ENCODE measurements around the gene RAB11B.

The RAB11B gene

GRCh38 chr19:8366121-8366581 is 24.0 kb upstream of the RAB11B start:
- Histone ChIP-seq H3K36me3 (ENCODE audit: insufficient read depth, low read length) (no peaks in the 10 kb centered on the region), H3K79me2 (ENCODE audit: insufficient read depth, low read length) (no peaks in the 10 kb centered on the region), H2AFZ (ENCODE audit: low read depth, low read length) (no peak overlapping the region), H3K27me3 (ENCODE audit: insufficient read depth, low read length, poor library complexity) (no peaks in the 10 kb centered on the region), H3K9ac (ENCODE audit: low read depth, low read length) (no peak overlapping the region), H3K4me1 (ENCODE audit: insufficient read depth, low read length) (no peaks in the 10 kb centered on the region), H3K4me3 (ENCODE audit: low read depth in 1 of 2, low read length in 2 of 2) (no peak overlapping the region), H4K20me1 (ENCODE audit: insufficient read depth, low read length) (0 out of 2 replicates have a peak, but pooled peaks cover 3% of the 10 kb centered on the region), H3K4me2 (ENCODE audit: insufficient read depth, low read length) (no peak overlapping the region), H3K27ac (ENCODE audit: low read length) (no peak overlapping the region), H3K9me3 (ENCODE audit: insufficient read depth, low read length, severe bottlenecking) (no peaks in the 10 kb centered on the region)
- ATAC-seq (ENCODE audit: insufficient read depth, low read depth), result no peak
- no peak for DNase-seq
- TF ChIP-seq CTCF (IDR thresholded peaks at IDR 0.05; ENCODE audit: borderline replicate concordance, extremely low read depth, low read length, poor library complexity, severe bottlenecking), result no peak
- no peak for TF ChIP-seq EZH2 (IDR thresholded peaks at IDR 0.05; ENCODE audit: borderline replicate concordance, low read depth, low read length, severe bottlenecking)

DNA sequence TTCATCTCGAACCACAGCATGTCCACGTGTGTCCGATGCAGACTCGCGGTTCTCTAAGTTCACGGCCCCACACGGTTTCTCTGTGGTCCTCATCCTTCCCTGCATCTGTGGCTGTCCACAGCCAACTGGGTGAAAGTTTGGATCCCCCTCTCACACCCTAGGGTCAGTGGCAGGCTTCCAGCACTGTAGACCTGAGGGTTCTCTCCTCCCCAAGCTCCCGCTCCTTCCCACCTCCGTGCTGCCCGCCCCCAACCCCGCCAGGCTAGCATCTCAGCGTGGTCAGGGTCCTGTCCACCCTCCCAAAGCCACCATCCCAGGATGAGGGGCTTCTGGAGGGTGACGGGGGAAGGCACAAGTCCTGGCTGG is 23.2 kb upstream of the RAB11B start:
- no peak for DNase-seq
- Histone ChIP-seq H4K20me1 (ENCODE audit: insufficient read depth, low read length) (0 out of 2 replicates have a peak, but pooled peaks cover 3% of the 10 kb centered on the region), H3K4me3 (ENCODE audit: low read depth in 1 of 2, low read length in 2 of 2) (no peak overlapping the region), H2AFZ (ENCODE audit: low read depth, low read length) (no peak overlapping the region), H3K9ac (ENCODE audit: low read depth, low read length) (no peak overlapping the region), H3K79me2 (ENCODE audit: insufficient read depth, low read length) (no peaks in the 10 kb centered on the region), H3K4me2 (ENCODE audit: insufficient read depth, low read length) (no peak overlapping the region), H3K36me3 (ENCODE audit: insufficient read depth, low read length) (no peaks in the 10 kb centered on the region), H3K27me3 (ENCODE audit: insufficient read depth, low read length, poor library complexity) (no peaks in the 10 kb centered on the region), H3K27ac (ENCODE audit: low read length) (no peak overlapping the region), H3K9me3 (ENCODE audit: insufficient read depth, low read length, severe bottlenecking) (no peaks in the 10 kb centered on the region), H3K4me1 (ENCODE audit: insufficient read depth, low read length) (no peaks in the 10 kb centered on the region)
- TF ChIP-seq EZH2 (IDR thresholded peaks at IDR 0.05; ENCODE audit: borderline replicate concordance, low read depth, low read length, severe bottlenecking), result no peak
- no peak for TF ChIP-seq CTCF (IDR thresholded peaks at IDR 0.05; ENCODE audit: borderline replicate concordance, extremely low read depth, low read length, poor library complexity, severe bottlenecking)
- ATAC-seq (ENCODE audit: insufficient read depth, low read depth), result no peak

GRCh38 chr19:8367327-8368001 is 22.7 kb upstream of the RAB11B start:
- DNase-seq, result no peak

More at GRCh38 chr19:8367327-8368001, 22.7 kb upstream of the RAB11B start:
- TF ChIP-seq EZH2 (IDR thresholded peaks at IDR 0.05; ENCODE audit: borderline replicate concordance, low read depth, low read length, severe bottlenecking), result no peak
- TF ChIP-seq CTCF (IDR thresholded peaks at IDR 0.05; ENCODE audit: borderline replicate concordance, extremely low read depth, low read length, poor library complexity, severe bottlenecking), result no peak
- H3K4me2 ChIP-seq (ENCODE audit: insufficient read depth, low read length), result no peak overlapping the region
- H3K36me3 ChIP-seq (ENCODE audit: insufficient read depth, low read length), result no peaks in the 10 kb centered on the region
- H3K27me3 ChIP-seq (ENCODE audit: insufficient read depth, low read length, poor library complexity), result no peaks in the 10 kb centered on the region
- no peak overlapping the region for H2AFZ ChIP-seq (ENCODE audit: low read depth, low read length)
- H3K9me3 ChIP-seq (ENCODE audit: insufficient read depth, low read length, severe bottlenecking), result no peaks in the 10 kb centered on the region
- no peak overlapping the region for H3K9ac ChIP-seq (ENCODE audit: low read depth, low read length)
- H3K79me2 ChIP-seq (ENCODE audit: insufficient read depth, low read length), result no peaks in the 10 kb centered on the region
- H3K27ac ChIP-seq (ENCODE audit: low read length), result no peak overlapping the region
- 0 out of 2 replicates have a peak, but pooled peaks cover 3% of the 10 kb centered on the region for H4K20me1 ChIP-seq (ENCODE audit: insufficient read depth, low read length)
- H3K4me1 ChIP-seq (ENCODE audit: insufficient read depth, low read length), result no peaks in the 10 kb centered on the region
- ATAC-seq (ENCODE audit: insufficient read depth, low read depth), result no peak
- H3K4me3 ChIP-seq (ENCODE audit: low read depth in 1 of 2, low read length in 2 of 2), result no peak overlapping the region
